Loucy (cell line): ENCODE measurements around the gene BAIAP2L1.

Experiments
- EZH2phosphoT487 ChIP-seq: fragments of 200-600 bp; IDR thresholded peaks from 2 replicates; pipeline ENCODE4 v1.6.1; 2018; ENCODE audit warnings: antibody characterized with exemption, mild to moderate bottlenecking, moderate library complexity, borderline replicate concordance
- TF ChIP-seq, protein P1 (sequence below): fragments of 200-600 bp; sonication (generic); conservative IDR thresholded peaks from 2 replicates; pipeline ENCODE4 v1.5.1; 2014; ENCODE audit warnings: mild to moderate bottlenecking, antibody characterized with exemption, low read length

- TF ChIP-seq, protein P1, sequence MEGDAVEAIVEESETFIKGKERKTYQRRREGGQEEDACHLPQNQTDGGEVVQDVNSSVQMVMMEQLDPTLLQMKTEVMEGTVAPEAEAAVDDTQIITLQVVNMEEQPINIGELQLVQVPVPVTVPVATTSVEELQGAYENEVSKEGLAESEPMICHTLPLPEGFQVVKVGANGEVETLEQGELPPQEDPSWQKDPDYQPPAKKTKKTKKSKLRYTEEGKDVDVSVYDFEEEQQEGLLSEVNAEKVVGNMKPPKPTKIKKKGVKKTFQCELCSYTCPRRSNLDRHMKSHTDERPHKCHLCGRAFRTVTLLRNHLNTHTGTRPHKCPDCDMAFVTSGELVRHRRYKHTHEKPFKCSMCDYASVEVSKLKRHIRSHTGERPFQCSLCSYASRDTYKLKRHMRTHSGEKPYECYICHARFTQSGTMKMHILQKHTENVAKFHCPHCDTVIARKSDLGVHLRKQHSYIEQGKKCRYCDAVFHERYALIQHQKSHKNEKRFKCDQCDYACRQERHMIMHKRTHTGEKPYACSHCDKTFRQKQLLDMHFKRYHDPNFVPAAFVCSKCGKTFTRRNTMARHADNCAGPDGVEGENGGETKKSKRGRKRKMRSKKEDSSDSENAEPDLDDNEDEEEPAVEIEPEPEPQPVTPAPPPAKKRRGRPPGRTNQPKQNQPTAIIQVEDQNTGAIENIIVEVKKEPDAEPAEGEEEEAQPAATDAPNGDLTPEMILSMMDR, result no peak
- no peak for TF ChIP-seq EZH2phosphoT487
These were observed 91.3 kb downstream of the BAIAP2L1 start for GRCh38 chr7:98309566-98309965.
